Heart left ventricle (tissue), 16 donors: ENCODE measurements around the gene IL31. TPM values are rescaled to one million over a fixed set of nuclear protein-coding genes. Genes with fewer than 3 reads are reported as not detected.

Experiments used
- ATAC-seq, 4 donors: fragments of 200-7000 bp; cut with Tn5 transposase; one replicate each; pipeline ENCODE4 v1.9.1; 2020 to 2022; ENCODE audit warnings: moderate library complexity in 4 of 4, mild to moderate bottlenecking in 3 of 4, moderate number of reproducible peaks in 1 of 4
- DNase-seq, 5 donors: peaks; one replicate each; pipeline ENCODE4 v3.0.0-alpha.2; 2020
- H3K27ac ChIP-seq, 12 donors: fragments of 200-600 bp; sonication (generic) in 4 of 12; one replicate each; pipeline versions ENCODE4 v1.5.0 to v1.8.0; 2016 to 2022; ENCODE audit warnings: mild to moderate bottlenecking in 2 of 12
- H3K27me3 ChIP-seq, 9 donors: fragments of 200-600 bp; sonication (generic) in 2 of 9; one replicate each; pipeline versions ENCODE4 v1.5.1 to v1.8.0; 2016 to 2022; ENCODE audit warnings: mild to moderate bottlenecking in 3 of 9
- H3K36me3 ChIP-seq, 9 donors: fragments of 200-600 bp; sonication (generic) in 2 of 9; one replicate each; pipeline versions ENCODE4 v1.5.0 to v1.8.0; 2018 to 2022; ENCODE audit warnings: mild to moderate bottlenecking in 2 of 9
- H3K4me1 ChIP-seq, 12 donors: fragments of 200-600 bp; sonication (generic) in 4 of 12; one replicate each; pipeline versions ENCODE4 v1.5.0 to v1.8.0; 2016 to 2022; ENCODE audit warnings: mild to moderate bottlenecking in 3 of 12
- H3K4me3 ChIP-seq, 12 donors: fragments of 200-600 bp; sonication (generic) in 4 of 12; one replicate each; pipeline versions ENCODE4 v1.5.0 to v1.8.0; 2017 to 2022; ENCODE audit warnings: mild to moderate bottlenecking in 9 of 12, moderate library complexity in 4 of 12
- H3K9me3 ChIP-seq, 12 donors: fragments of 200-600 bp; sonication (generic) in 4 of 12; one replicate each; pipeline versions ENCODE4 v1.5.0 to v1.8.0; 2016 to 2022; ENCODE audit warnings: mild to moderate bottlenecking in 1 of 12
- POLR2A ChIP-seq, 2 donors: fragments of 450-650 bp; IDR thresholded peaks; one replicate each; pipeline ENCODE4 v1.6.1; 2017; ENCODE audit warnings: antibody characterized with exemption in 2 of 2, mild to moderate bottlenecking in 2 of 2, moderate library complexity in 2 of 2
- WGBS, 4 donors: extraction: QIAGEN DNeasy Blood & Tissue Kit in 2 of 4; methylation state at CpG; one replicate each; pipeline versions ENCODE4 v1.1.5 to v1.1.7; 2013 to 2018; 5-methylcytosine and 5-hydroxymethylcytosine counted together
- intact Hi-C, 10 donors: fragments of 100-400 bp; cut with DNase I; formaldehyde crosslinking; loops; one replicate each; pipeline versions ENCODE4 v1.11.1 to v1.14.2; 2022
- polyA plus RNA-seq, 2 donors: library from polyadenylated mRNA; stranded (reverse); fragments of 200-250 nt; gene quantifications; one replicate each; pipeline ENCODE4 v1.2.3, GENCODE V29; 2013
- total RNA-seq, 9 donors: library from RNA; depleted of rRNA in 2 of 9; stranded (reverse); fragments of >200 nt in 2 of 9; fragmentation: NEBNext Ultra II Directional in 3 of 9; extraction: Animal tissue kit (Norgen Biotek cat#: 25700) in 3 of 9; gene quantifications; one replicate each; pipeline versions ENCODE4 v1.1.0 to v1.2.4, GENCODE V29; 2016 to 2023
- TF ChIP-seq, protein P1 (sequence below), 12 donors: fragments of 200-600 bp; sonication (generic) in 4 of 12; IDR thresholded peaks; one replicate each; pipeline versions ENCODE4 v1.5.0 to v1.8.0; 2018 to 2022; ENCODE audit warnings: antibody characterized with exemption in 12 of 12, mild to moderate bottlenecking in 5 of 12
- donor health status: ischemic (EF 13 %, LVEDD 7.1; RV severe dilation, severe dysfunction).
- donor health status: healthy with polysubstance abuse.
- donor health status: DM: no; HTN: yes; CAD: no.
- donor health status: DM: no; HTN: no; CAD: no.
- donor health status: ischemic (EF 25% LVEDD 6.9; RV normal size, moderate dysfunction).
- donor health status: ischemic (EF 25% LVEDD 5.7; RV mildly dilated, moderate dysfunction).
- donor health status: healthy.
- donor health status: DM: yes; HTN: yes; CAD: no.
- donor health status: ischemic (EF 35%, LVEDD 5.7; RV mildly dilated, moderate dysfunction).
- donor health status: nonischemic (EF 11% LVEDD 7.7; RV severe dilation, severe dysfunction).
- donor health status: DM: yes; HTN: yes; CAD: no.
- donor health status: PGD.
- donor health status: ischemic (EF 29% LVEDD 5.4; RV normal size, mild dysfunction).
- donor health status: nonischemic (EF 23%, LVEDD 6.1; RV moderate dilation, normal function).

Gene IL31
- total and polyA plus RNA-seq, 11 donors: not detected

GRCh38 chr12:122138616-122139015 is 35.4 kb downstream of the IL31 start:
- Histone ChIP-seq H3K27me3 (no peaks in the 10 kb centered on the region), H3K36me3 (peaks cover 0 to 99% (median 78%) of the 10 kb centered on the region in 9 donors), H3K4me3 (no peak overlapping the region), H3K4me1 (no peaks in the 10 kb centered on the region), H3K27ac (no peak overlapping the region), H3K9me3 (no peaks in the 10 kb centered on the region)
- no peak for TF ChIP-seq POLR2A (IDR thresholded peaks at IDR 0.05)
- TF ChIP-seq, protein P1, sequence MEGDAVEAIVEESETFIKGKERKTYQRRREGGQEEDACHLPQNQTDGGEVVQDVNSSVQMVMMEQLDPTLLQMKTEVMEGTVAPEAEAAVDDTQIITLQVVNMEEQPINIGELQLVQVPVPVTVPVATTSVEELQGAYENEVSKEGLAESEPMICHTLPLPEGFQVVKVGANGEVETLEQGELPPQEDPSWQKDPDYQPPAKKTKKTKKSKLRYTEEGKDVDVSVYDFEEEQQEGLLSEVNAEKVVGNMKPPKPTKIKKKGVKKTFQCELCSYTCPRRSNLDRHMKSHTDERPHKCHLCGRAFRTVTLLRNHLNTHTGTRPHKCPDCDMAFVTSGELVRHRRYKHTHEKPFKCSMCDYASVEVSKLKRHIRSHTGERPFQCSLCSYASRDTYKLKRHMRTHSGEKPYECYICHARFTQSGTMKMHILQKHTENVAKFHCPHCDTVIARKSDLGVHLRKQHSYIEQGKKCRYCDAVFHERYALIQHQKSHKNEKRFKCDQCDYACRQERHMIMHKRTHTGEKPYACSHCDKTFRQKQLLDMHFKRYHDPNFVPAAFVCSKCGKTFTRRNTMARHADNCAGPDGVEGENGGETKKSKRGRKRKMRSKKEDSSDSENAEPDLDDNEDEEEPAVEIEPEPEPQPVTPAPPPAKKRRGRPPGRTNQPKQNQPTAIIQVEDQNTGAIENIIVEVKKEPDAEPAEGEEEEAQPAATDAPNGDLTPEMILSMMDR (IDR thresholded peaks at IDR 0.05): no peak
- WGBS, 4 donors: 87 to 92% (median 90%) methylated on average over 11 of the region's 11 CpGs
- ATAC-seq (no peak), DNase-seq (no peak)
- intact Hi-C loops: loop anchor here in 1 of 10 donors (10.0 kb wide), 1 partner anchor 56 kb away; no protein-coding TSS in a partner anchor

DNA sequence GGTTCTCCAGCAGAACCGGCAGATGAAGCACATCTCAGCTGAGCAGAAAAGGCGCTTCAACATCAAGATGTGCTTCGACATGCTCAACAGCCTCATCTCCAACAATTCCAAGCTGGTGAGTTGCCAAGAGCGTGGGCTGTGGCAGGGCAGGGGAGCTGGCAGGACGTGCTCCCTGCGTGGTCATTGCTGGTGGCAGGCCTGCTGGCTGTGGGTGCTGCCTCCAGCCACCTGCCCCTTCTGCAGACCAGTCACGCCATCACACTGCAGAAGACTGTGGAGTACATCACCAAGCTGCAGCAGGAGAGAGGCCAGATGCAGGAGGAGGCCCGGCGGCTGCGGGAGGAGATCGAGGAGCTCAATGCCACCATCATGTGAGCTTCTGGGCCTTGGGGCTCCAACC is 35.8 kb downstream of the IL31 start:
- H3K4me3 ChIP-seq: no peak overlapping the region
- TF ChIP-seq, protein P1 (IDR thresholded peaks at IDR 0.05): no peak
- no peak for TF ChIP-seq POLR2A (IDR thresholded peaks at IDR 0.05)
- ATAC-seq (no peak), DNase-seq (no peak)
- 86 to 100% (median 90%) methylated on average over 7 to 11 of the region's 11 CpGs for WGBS, 4 donors
- H3K4me1 ChIP-seq: no peaks in the 10 kb centered on the region
- peaks cover 0 to 99% (median 77%) of the 10 kb centered on the region in 9 donors for H3K36me3 ChIP-seq
- no peaks in the 10 kb centered on the region for H3K9me3 ChIP-seq
- H3K27ac ChIP-seq: no peak overlapping the region
- intact Hi-C loops: loop anchor here in 1 of 10 donors (10.0 kb wide), 1 partner anchor 57 kb away; no protein-coding TSS in a partner anchor
- no peaks in the 10 kb centered on the region for H3K27me3 ChIP-seq

DNA sequence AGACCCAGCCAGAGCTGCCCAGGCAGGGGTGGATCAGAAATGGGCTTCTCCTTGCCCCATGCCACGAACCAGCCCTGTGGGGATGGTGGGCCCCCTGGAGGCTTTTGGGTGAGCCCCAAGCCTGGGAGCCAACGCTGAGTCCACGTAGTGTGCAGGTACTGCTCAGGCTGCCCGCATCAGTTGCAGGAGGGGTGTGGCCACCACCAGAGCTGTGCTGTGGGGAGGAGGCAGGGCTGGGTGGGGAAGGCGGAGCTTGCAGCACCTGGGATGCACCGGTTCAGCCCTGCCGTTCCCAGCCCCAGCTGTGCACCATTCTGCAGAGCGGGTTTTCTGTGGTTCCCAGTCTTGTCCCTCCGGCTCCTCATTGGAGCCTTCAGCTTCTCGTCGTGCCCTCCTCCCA is 36.3 kb downstream of the IL31 start:
- intact Hi-C loops: loop anchor here in 1 of 10 donors (10.0 kb wide), 1 partner anchor 57 kb away; no protein-coding TSS in a partner anchor
- ATAC-seq (peak in 1 of 4 donors; percentile 8), DNase-seq (no peak)
- 70 to 78% (median 75%) methylated on average over 4 to 11 of the region's 11 CpGs for WGBS, 4 donors
- Histone ChIP-seq H3K27me3 (no peaks in the 10 kb centered on the region), H3K4me1 (no peaks in the 10 kb centered on the region), H3K9me3 (no peaks in the 10 kb centered on the region), H3K27ac (no peak overlapping the region), H3K4me3 (no peak overlapping the region), H3K36me3 (peaks cover 0 to 99% (median 77%) of the 10 kb centered on the region in 9 donors)
- TF ChIP-seq POLR2A (IDR thresholded peaks at IDR 0.05): no peak
- TF ChIP-seq, protein P1 (IDR thresholded peaks at IDR 0.05): no peak

GRCh38 chr12:122137229-122137628 is 36.8 kb downstream of the IL31 start:
- H3K36me3 ChIP-seq: peaks cover 0 to 99% (median 77%) of the 10 kb centered on the region in 9 donors
- intact Hi-C loops: loop anchor here in 1 of 10 donors (10.0 kb wide), 1 partner anchor 58 kb away; no protein-coding TSS in a partner anchor
- H3K9me3 ChIP-seq: no peaks in the 10 kb centered on the region
- DNase-seq (no peak), ATAC-seq (no peak)
- H3K4me3 ChIP-seq: no peak overlapping the region
- no peaks in the 10 kb centered on the region for H3K27me3 ChIP-seq
- TF ChIP-seq, protein P1 (IDR thresholded peaks at IDR 0.05): no peak
- TF ChIP-seq POLR2A (IDR thresholded peaks at IDR 0.05): no peak
- WGBS, 4 donors: 75 to 85% (median 82%) methylated on average over 8 to 10 of the region's 10 CpGs
- no peak overlapping the region for H3K27ac ChIP-seq
- H3K4me1 ChIP-seq: no peaks in the 10 kb centered on the region
